ENCODE measurements around the gene SLC9A8.
"Not testable (repeated sequence)": the region's sequence is repeated elsewhere in the genome, so short reads cannot be mapped to it uniquely, and the experiment has no call there.

Gene SLC9A8

DNA sequence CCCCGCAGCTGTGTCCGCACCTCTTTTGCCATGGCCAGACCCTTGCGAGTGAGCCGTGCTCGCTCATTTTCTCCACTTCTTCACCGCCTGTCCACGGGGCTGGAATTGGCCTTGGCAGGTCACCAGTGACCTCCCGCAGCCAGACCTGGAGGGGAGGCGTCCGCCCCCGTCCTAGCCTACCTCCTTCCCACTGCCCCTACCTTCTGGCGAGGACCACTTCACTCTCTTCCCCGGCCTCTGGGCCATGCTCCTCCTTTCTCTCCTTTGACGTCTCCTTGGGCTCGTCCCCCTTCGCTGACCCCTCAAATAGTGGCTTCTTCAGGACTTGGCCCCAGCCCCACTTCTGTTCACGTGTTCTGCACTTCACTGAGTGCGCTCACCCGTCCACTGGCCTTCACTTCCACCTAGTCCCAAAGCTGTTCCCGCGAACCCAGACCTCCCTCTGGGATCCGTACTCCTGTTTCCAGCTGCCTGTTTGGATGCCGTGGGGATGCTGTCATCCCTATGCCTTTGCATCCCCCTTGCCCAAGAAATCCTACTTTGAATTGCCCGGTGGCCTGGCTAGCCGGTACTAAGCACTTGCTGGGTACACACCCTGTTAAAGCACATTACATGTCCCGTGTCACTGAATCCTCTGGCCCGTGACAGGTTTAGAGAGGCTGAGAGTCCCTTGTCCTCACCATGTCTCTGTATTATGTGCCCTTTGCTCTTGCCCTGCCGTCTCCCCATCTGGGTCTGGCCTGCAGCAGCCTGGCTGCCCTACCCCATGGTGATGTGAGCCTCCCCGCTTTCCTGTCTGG lies 69.7 kb downstream of the SLC9A8 start:
- FAIRE-seq = no peak

DNA sequence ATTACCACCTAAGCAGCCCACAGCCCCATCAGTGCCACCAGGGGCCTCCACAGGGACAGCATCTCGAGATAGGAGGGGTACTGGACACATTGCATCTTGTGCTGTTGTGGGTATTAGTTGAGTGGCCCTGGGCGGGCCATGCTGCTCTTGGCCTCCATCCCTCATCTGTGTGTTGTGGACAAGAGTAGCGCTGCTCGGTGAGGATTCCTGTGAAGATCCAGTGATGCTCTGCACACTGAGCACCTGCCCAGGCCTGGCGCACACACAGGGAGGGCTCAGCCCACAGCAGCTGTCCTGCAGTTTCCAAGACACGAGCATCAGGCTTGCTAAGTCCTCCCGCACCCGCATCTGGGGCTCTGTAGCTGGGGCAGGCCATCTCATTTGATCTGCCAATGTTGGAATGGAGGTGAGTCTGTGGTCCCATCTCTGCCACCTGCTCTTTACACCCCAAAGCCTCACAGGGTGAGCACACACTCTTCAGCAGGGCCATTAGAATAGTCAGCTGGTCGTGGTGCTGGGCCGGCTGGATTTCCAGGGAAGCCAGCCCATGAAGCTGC lies 70.7 kb downstream of the SLC9A8 start:
- FAIRE-seq = no peak

DNA sequence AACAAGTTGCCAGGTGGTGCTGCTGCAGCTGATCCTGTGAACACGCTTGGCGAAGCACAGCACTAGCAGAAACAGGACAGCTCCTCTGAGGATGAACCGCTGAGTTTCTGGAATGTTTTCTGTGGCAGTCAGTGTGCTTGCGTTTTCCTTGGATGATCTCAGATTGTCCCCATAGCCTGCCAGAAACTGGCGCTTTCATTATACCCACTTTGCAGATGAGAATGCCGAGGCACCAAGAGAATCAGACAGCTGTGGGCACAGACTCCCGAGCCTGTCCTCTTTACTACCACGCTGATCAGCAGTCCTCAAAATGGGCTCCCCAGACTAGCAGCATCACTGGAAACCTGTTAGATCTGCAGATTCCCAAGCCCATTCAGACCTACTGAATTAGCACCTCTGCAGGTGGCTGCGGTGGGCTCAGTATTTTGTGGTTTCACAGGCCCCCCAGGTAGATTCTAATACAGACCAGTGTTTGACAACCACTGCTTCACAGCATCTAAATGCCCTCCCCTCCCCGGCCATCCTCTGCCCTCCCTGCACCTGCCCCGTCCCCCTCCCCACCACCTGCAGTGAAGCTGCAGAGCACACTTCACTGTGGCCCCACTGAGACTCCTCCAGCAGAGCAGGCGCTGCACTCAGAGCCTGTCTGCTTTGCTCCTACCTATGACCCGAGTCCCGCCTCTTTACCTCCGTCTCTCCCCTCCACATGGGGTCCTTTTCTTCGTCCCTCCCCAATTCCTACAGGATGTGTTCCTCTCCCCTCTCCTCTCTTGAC lies 73.1 kb downstream of the SLC9A8 start:
- no peak for FAIRE-seq

DNA sequence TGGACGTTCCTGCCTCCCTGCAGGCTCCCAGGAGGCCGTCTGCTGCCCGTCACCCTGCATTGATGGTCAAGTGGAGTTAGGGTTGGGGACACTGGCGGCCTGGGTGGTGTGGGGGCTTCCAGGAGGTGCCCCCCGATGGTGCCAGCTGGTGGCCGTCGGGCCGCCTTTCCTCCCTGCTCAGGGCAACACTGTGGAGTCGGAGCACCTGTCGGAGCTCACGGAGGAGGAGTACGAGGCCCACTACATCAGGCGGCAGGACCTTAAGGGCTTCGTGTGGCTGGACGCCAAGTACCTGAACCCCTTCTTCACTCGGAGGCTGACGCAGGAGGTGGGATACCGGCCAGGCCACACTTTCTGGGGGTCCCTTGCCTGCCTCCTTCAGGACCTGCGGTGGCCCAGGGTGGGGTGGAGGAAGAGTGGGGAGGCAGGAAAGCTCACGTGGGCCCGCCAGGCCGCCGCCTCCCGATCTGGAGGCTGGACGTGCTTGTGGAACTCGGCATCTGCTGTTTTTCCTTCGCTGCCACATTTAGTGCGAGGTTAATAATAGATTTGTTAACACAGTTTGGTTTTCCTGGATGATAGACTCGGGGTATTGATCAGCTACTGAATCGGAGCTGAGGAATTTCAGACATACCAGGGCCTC lies 74.1 kb downstream of the SLC9A8 start:
- no peak for FAIRE-seq

DNA sequence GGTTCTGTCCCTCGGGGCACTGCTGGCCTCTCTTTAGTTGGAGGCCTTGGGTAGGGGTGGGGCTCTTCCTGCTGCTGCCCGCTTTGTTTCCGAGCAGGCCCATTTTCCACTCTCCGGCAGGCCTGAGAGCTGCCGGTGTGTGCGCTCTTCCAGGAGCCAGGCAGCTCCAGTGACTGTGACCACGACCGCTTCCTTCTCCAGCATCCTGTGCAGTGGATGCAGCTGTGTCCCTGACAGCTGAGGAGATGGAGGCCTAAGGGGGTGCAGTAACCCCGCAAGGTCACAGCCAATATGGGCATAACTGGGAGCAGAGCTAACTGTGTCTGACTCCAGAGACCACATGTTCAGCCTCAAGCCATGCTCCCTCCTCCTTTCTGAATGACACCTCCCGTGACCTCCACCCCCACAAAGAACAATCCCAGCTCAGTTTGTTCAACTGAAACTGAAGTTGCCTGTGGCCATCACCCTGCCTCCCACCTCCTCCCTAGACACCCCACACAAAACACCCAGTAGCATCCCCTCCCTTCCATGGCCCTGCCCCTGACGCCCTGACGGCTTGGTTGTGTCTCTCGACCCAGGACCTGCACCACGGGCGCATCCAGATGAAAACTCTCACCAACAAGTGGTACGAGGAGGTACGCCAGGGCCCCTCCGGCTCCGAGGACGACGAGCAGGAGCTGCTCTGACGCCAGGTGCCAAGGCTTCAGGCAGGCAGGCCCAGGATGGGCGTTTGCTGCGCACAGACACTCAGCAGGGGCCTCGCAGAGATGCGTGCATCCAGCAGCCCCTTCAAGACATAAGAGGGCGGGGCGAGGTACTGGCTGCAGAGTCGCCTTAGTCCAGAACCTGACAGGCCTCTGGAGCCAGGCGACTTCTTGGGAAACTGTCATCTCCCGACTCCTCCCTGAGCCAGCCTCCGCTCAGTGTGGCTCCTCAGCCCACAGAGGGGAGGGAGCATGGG lies 74.9 kb downstream of the SLC9A8 start:
- no peak for FAIRE-seq

DNA sequence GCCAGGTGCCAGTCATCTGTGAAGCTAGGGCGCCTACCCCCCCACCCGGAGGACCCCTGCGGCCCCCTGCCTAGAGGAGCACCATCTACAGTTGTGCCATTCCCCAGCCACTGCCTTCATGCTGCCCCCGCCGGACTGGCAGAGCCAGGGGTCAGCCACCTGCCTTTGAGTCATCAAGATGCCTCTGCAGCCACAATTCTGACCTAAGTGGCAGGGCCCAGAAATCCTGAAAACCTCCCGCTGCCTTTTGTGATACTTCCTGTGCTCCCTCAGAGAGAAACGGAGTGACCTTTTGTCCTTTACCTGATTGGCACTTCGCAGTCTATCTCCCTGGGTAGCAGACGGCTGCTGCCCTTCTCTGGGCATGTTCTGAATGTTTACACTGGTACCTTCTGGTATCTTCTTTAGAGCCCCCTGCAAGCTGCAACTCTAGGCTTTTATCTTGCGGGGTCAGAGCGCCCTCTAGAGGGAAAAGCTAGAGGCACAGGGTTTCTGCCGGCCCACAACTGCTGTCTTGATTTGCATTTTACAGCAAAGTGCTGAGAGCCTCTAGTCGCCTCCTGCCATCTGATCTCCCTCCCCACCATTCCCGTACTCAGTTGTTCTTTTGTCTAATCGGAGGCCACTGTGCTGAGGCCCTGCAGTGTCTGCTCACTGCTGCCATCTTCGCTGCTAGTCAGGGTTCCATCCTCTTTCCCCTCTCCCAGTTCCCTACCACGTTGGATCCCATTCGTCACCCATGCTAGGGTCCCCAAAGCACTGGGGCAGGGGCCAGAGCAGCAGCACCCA lies 75.8 kb downstream of the SLC9A8 start:
- FAIRE-seq = no peak

DNA sequence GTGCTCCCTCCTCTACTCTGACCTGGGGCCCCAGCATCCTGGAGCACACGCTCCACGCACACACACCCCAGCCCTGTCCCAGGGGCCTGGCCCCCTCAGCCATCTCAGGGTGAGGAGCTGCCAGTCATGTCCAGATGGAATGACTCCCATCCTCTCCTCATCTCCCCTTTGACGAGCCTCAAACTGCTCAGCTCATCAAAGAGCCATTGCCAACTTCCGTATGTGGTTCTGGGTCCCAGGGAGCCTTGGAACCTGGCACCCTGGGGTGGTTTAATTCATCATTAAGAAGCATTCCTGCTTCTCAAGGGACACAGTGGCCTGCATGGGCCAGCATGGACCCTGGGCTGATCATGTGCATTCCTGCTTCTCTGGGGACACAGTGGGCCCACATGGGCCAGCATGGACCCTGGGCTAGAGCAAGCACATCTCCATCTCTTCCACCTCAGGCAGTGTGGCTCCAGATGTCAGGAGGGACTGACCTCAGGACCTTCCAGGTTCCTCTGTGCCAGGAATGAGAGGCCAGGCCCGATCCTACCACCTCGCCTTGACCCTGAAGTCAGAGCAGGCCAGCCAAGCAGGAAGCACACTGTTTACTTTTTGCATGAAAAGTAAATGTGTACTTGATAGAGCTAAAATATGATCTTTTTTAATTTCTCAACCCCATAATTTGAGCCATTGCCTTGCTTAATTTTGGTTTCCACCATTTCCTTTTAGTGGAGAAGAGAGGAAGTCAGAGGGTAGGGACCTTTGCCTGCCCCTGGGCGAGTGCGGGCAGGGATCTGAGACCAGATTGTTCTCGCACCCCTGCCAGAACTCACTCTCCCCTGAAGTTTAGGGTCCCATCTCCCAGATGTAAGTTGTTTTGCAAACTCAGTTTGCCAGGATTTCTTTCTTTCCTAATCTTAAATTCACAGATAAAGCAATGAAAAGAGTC lies 76.6 kb downstream of the SLC9A8 start:
- FAIRE-seq = no peak

DNA sequence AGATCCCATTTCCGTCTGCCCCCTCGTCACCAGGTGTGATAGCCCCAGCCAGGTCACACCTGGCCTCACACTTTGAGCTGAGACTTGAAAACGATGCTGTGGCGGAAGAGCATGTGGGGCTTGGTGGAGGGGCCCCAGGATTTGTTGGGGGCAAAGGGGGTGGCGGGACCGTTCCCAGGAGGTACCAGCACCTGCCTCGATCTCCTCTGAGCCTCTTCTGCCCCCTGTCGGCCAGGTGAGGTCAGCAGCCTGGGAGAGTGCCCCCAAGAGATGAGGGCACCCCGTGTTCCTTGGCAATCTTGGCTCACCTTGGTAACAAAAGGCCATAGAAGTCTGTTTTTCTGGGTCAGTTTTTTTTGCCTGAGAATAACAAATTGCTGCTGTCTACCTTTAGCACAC lies 77.3 kb downstream of the SLC9A8 start:
- no peak for FAIRE-seq

DNA sequence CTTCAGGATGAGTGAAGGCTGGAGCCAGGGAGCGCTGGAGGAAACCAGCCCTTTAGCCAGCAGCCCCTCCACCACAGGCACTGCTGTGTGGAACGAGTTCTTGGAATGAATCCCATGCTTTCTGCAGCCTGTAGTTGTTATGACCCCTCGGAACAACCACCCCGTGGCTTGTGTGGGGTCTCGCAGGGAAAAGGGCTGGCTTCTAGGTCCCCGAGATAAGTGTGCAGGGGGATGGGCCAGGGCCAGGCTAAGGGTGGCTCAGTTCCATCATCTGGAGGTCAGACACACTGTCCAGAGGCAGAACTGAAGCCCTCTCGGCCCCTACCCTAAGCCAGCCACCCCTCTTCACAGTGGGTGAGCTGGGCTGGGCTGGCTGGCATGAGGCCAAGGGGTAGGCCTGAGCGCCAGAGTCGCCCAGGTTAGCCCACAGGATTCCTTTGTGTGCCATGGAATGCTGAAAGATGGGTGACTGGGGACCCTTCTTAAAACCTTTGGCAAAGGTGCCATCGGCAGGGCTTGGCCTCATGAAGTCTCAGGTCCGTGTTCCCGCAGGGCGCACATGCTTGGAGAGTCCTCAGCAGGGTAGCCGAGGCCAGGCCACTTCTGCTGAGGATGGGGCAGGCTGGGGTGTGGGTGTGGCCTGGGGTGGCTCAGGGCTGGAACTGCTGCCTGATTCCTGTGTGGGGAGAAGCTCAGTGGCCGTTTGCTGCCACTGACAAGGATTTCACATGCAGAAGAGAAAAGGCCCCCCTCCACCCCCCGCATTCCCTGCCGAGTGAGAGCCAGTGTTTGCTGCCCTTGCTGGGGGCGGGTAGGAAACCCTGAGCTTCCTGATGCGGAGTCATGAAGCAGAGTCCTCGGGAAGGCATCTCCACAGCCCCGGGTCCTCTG lies 78.1 kb downstream of the SLC9A8 start:
- FAIRE-seq = no peak

DNA sequence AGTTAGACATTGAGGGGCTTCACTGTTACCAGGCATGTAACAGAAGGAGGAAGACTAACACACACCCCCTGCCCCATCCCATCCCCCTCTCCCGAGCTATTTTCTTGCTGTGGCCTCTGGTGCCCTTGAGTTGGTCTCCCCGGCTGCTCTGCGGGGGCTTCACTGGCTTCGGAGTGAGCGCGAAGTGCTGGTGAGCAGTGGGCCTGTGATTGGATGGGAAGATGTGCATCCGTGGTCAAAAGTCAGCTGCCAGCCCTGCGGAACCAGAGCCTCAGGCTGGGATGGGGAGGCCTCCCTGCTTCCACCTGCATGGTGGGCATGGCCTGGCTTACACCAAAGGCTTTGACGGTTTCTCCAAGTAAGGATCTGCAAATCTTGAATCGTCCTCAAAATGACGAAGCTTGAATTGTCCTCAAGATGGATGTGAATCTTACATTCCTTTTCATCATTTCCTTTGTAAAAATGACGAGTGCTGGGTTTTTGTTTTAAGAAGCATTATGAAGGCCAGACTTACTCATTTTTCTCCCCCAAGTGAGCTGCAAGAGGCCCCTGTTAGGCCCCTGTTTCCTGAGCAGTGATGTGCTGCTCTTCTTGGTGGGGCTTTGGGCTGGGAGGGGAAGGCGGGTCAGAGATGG lies 79.0 kb downstream of the SLC9A8 start:
- FAIRE-seq = no peak

DNA sequence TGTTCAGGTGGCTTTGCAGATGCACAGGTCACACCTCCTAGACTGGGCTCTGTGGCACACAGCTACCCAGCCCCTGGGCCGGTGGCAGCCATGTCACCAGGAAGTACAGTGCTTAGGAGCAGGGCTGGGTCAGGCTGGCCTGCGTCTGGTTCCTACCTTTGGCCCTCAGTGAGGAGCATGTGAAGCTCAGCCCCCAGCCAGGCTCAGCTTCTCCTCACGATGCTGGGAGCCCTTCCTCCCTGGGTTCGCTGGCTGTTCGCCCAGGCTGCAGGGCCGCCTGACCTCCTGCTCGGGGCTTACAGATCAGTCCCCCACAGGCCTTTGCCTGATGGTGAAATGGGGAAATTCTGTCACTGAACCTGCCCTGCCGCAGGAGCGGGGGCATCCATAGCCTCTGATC lies 79.6 kb downstream of the SLC9A8 start:
- FAIRE-seq = no peak

DNA sequence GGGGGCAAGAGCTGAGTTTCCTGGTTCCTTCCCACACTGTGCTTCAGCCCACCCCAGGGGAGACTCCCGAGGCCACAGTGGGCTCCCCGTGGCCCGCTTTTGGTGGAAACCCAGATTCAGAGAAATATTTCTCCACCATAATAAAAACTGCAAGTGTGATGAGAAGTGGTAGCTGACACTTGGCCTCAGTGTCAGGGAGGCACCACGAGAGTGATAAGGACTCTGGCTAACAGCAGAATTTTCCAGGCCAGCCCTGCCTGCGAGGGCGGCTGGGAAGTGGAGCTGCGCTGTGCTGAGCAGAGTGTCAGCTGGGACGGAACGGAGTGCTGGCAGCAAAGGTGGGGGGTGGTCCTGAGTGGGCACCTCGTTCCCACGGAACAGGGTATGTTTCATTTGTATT lies 80.2 kb downstream of the SLC9A8 start:
- no peak for FAIRE-seq

DNA sequence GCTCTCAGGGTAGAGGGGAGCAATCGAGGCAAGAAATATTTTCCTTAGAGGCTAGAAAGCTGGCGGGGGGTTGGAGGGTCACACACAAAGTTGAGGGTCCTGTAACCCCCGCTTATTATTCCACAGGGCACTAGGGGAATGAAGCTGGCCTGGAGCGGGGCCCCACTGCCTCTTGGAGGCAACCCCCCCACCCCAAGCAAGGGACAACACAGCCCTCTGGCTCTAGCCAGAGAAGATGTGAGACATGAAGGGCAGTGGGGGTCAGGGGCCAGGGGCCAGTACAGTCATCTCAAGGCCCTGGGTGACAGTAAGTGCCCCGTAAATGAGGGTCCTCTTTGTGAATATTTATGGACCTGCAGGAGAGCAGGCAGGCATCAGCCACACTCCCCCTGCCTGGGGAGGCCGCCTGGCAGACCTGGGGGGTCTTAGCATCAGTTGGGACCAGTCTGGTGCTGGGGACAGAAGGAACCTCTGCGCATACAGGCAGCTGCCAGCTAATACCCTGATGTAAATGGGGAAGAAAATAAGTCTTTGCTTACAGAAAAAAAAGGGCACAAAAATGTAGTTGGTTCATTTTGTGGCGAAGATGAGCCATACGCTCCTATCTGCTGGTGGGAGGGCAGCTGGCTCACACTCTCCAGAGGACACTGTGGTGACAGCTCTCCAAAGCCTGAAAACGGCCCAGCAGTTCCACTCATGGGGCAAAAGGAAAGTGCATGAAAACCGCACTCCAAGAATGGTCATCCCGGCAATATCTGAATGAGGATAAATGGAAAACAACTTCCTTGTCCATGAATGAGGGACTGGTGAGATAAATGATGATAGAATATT lies 80.8 kb downstream of the SLC9A8 start:
- FAIRE-seq = no peak

DNA sequence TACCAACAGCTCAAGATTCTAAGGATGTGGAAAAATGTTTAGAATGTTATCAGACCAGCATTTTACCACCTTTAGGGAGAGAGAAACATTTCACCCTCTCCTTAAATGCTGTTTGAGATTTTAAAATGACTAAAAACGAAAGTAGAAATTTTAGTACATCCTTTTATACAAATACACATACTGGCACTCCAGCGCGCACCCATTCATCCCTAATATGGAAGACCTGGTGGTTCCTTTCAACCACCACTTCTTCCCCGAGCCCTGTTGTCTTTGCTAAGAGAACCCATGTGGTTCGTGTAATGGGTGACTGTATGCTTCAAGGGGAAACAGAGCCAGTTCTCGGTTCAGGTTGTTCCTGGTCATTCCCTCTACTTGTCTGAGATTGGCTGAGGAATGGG lies 81.4 kb downstream of the SLC9A8 start:
- FAIRE-seq = no peak

DNA sequence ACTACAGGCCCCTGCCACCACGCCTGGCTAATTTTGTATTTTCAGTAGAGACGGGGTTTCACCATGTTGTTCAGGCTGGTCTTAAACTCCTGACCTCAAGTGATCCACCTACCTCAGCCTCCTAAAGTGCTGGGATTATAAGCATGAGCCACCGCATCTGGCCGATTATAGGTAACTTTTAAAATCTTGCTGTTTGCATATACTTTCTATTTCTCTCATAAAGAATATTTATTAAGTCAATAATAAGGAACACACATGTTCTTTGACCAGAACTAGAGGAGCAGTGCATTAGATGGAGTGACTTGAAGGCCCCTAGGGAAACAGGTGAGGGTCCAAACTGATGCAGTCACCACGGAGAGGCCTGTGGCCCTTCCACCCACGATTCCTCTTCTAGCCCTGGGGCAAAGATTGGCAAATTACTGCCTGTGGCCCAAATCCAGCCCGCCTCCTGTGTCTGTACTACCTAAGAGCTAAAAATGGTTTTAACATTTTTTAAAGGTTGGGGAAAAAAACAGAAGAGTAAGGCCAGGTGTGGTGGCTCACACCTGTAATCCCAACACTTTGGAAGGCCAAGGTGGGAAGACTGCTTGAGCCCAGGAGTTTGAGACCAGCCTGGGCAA lies 83.0 kb downstream of the SLC9A8 start:
- FAIRE-seq = not testable (repeated sequence)

DNA sequence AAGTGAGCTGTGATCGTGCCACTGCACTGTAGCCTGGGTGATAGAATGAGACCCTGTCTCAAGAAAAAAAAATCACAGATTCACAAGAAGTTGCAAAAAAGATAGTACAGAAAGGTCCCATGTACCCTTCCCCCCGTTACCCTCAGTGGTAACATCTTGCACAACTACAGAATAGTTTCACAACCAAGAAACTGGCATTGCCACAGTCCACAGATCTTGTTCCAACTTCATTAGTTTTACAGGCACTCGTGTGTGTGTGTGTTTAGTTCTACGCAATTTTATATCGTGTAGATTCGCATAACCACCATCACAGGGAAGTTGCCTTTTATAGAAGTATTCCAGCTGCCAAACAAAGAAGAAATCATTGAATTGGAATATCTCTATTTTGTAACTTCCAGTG lies 83.6 kb downstream of the SLC9A8 start:
- no peak for FAIRE-seq
